Activated T-cell treated with anti-CD3 and anti-CD28 coated beads for 1 hour (primary cell): ENCODE data around the gene PTBP1.
"Not testable (repeated sequence)": the region's sequence is repeated elsewhere in the genome, so short reads cannot be mapped to it uniquely, and the experiment has no call there.

Source experiments
- DNase-seq: peaks from one replicate; pipeline ENCODE4 v3.0.0-alpha.2; 2020; ENCODE audit warnings: low read depth

Gene PTBP1

DNA sequence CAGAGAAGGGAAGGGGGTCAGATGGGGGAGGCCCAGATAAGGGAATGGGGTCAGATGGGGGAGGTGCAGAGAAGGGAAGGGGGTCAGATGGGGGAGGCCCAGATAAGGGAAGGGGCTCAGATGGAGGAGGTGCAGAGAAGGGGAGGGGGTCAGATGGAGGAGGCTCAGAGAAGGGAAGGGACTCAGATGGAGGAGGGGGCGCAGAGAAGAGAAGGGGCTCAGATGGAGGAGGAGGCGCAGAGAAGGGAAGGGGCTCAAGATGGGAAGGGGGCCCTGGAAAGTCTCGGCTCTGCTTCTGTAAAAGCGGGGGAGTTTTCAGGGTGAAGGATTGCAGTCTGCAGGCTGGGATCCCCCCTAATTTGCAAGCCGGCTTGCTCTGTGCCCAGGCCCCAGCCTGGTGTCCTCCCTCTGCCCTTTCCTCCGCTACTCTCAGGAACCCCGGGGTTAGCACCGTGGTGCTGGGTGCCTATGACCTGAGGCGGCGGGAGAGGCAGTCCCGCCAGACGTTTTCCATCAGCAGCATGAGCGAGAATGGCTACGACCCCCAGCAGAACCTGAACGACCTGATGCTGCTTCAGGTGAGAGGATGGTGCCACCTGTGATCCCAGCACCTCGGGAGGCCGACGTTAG, 32.0 kb downstream of the PTBP1 start:
- no peak for DNase-seq

GRCh38 chr19:831407-832369, 34.4 kb downstream of the PTBP1 start:
- no peak for DNase-seq

- no peak for DNase-seq
Measured at GRCh38 chr19:834216-834615, 37.0 kb downstream of the PTBP1 start.

DNA sequence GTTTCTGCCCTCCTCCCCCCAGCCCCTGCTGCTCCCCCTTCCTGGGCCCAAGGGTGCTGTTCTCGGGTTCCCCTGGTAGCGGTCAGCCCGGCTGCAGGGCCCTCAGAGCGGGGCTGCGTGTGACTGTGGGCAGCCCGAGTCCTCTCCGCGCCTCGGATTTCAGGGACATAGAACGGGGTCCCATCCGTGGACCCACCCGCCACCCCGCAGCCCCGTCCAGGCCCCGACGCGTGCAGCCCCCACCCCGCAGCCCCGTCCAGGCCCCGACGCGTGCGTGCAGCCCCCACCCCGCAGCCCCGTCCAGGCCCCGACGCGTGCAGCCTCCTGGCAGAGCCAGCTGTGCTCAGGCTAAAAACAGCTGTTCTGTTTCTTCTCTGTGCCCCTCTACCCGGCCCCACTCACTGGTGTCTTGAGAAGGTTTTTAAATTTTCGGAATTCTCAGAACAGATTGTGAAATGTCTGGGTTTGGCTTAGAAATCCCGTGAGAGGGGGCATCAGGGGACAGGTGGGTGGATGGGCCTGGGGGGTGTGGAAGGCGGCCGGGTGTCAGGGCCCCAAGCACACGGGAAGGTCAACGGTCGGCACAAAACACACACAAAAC, 38.1 kb downstream of the PTBP1 start:
- DNase-seq, result no peak

GRCh38 chr19:840519-841206, 43.4 kb downstream of the PTBP1 start, which contains the start of gene PRTN3:
PRTN3 (plus strand) TSS chr19:840999; CDS start chr19:841009, 10 bp downstream.
- DNase-seq, result no peak

DNA sequence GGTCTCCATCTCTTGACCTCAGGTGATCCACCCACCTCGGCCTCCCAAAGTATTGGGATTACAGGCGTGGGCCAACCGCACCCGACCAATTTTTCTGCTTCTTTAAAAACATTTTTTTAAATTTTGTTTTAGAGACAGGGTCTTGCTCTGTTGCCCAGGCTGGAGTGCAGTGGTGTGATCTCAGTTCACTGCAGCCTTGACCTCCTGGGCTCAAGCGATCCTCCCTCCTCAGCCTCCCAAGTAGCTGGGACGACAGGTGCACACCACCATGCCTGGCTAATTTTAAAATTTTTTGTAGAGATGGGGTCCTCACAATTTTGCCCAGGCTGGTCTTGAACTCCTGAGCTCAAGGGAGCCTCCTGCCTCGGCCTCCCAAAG, 45.5 kb downstream of the PTBP1 start:
- DNase-seq, result not testable (repeated sequence)

DNA sequence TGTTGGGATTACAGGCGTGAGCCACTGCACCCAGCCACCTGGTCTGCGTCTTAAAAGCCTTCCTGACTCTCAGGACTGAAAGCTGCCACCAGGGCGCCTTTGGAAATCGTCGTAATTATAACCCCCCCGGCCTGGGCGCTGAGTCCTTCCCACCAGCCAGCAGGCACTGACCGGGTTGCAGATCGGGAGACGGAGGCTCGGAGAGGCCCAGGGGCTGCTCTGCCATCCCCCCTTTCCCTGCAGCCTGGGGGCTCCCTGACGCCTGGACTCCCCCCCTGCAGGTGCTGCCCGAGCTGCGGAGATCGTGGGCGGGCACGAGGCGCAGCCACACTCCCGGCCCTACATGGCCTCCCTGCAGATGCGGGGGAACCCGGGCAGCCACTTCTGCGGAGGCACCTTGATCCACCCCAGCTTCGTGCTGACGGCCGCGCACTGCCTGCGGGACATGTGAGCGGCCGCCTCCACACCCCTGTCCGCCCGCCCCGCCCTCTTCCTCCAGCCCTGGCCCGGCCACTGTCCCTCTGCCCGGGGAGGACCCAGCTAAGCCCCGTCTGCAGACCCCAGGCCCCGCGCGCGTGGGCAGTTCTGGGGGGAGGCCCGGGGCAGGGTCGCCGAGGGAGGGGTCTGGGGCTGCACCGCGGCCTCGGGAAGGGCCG, 46.1 kb downstream of the PTBP1 start:
- DNase-seq, result no peak

DNA sequence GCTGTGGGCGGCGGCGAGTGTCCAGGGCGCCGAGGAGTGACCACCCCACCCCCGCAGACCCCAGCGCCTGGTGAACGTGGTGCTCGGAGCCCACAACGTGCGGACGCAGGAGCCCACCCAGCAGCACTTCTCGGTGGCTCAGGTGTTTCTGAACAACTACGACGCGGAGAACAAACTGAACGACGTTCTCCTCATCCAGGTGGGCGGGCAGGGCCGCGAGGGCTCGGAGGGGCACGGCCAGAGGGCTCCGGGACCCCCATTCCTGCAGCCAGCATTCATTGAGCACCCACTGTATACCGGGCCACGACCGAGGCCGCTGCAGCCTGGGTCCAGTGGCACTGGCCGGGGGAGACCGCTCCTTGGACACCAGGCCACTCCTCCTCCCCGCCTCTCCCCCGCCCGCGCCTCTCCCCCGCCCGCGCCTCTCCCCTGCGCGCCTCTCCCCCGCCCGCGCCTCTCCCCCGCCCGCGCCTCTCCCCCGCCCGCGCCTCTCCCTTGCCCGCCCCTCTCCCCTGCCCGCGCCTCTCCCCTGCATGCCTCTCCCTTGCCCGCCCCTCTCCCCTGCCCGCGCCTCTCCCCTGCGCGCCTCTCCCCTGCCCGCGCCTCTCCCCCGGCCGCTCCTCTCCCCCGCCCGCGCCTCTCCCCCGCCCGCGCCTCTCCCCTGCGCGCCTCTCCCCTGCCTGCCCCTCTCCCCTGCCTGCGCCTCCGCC, 46.7 kb downstream of the PTBP1 start:
- DNase-seq, result no peak

DNA sequence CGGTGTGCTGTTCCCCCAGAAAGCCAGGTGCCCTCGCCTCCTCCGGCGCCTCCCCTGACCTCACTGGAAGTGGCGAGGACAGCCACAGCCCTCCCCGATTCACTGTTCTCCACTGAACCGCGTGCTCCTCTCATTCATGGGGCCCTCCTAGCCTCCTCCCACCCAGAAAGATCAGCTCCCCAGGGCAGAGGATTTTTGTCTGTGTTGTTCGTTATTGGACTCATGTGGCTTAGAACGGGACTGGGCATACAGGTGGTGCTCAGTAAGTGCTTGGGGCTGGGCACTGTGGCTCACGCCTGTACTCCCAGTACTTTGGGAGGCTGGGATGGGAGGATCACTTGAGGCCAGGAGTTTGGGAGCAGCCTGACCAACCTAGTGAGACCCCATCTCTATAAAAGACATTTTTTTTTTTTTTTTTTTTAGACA, 47.3 kb downstream of the PTBP1 start:
- DNase-seq, result no peak

- DNase-seq, result no peak
Measured at GRCh38 chr19:845707-846521, 48.7 kb downstream of the PTBP1 start.

DNA sequence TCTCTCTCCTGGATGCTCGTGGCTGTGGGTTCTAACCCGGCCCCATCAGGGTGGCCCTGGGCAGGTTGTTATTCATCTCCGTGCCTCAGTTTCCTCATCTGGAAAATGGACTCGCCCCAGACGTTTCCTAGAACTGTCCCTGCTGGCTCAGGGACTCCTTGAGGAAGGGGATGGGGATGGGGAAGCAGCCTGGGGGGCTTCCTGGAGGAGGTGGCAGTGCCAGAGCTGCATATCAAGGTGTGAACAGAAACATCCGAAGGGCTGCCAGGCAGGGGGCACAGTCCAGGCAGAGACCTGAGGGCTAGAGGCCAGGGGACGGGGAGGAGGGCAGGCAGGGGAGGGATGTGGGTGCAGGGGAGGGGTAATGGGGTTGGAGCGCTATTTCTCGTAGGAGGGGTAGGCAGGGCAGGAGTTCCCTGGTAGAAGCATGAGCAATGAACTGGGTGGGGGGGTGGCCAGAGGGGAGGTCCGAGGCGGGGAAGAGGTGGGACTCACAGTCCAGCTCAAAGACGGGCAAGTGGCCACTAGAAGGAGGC, 51.2 kb downstream of the PTBP1 start:
- no peak for DNase-seq

DNA sequence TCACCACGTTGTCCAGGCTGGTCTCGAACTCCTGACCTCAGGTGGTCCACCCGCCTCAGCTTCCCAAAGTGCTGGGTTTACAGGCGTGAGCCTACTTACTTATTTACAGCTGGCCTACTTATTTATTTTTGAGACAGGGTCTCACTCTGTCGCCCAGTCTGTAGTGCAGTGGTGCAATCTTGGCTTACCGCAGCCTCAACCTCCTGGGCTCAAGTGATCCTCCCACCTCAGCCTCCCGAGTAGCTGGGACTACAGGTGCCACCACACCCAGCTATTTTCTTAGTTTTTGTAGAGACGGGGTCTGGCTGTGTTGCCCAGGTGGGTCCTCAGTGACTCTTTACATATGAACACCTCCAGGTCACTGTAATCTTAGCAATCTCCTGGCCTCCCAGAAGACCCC, 51.9 kb downstream of the PTBP1 start:
- not testable (repeated sequence) for DNase-seq

GRCh38 chr19:850221-850978, 53.1 kb downstream of the PTBP1 start:
- no peak for DNase-seq

DNA sequence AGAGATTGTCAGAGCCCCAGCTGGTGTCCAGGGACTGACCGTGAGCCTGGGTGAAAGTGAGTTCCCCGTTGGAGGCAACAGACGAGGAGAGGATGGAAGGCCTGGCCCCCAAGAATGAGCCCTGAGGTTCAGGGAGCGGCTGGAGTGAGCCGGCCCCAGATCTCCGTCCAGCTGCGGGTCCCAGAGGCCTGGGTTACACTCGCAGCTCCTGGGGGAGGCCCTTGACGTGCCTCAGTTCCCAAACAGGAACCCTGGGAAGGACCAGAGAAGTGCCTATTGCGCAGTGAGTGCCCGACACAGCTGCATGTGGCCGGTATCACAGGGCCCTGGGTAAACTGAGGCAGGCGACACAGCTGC, 53.7 kb downstream of the PTBP1 start:
- DNase-seq, result no peak

DNA sequence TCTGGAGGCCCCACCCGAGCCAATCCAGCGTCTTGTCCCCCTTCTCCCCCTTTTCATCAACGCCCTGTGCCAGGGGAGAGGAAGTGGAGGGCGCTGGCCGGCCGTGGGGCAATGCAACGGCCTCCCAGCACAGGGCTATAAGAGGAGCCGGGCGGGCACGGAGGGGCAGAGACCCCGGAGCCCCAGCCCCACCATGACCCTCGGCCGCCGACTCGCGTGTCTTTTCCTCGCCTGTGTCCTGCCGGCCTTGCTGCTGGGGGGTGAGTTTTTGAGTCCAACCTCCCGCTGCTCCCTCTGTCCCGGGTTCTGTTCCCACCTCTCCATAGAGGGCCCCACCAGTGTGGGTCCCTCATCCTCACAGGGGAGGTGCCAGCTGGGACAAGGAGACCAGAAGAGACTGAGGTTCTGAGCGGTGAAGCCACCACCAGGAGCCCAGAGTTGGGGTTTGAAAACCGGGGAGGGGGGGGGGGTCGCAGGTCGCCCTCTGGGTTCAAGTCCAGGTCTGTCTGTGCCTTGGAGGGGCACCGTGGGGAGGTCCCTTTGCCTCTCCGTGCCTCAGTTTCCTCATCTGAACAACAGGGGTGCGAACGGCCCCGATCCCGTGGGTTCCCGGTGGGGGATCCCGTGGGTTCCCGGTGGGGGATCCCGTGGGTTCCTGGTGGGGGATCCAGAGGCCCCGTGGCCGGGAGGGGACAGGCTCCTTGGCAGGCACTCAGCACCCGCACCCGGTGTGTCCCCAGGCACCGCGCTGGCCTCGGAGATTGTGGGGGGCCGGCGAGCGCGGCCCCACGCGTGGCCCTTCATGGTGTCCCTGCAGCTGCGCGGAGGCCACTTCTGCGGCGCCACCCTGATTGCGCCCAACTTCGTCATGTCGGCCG, 55.1 kb downstream of the PTBP1 start, which contains the start of gene ELANE:
Gene ELANE, plus strand, starts transcription at position 168 of the 878 bp plus-strand sequence. Its CDS starts 26 bp downstream, at position 194.
- DNase-seq, result no peak

DNA sequence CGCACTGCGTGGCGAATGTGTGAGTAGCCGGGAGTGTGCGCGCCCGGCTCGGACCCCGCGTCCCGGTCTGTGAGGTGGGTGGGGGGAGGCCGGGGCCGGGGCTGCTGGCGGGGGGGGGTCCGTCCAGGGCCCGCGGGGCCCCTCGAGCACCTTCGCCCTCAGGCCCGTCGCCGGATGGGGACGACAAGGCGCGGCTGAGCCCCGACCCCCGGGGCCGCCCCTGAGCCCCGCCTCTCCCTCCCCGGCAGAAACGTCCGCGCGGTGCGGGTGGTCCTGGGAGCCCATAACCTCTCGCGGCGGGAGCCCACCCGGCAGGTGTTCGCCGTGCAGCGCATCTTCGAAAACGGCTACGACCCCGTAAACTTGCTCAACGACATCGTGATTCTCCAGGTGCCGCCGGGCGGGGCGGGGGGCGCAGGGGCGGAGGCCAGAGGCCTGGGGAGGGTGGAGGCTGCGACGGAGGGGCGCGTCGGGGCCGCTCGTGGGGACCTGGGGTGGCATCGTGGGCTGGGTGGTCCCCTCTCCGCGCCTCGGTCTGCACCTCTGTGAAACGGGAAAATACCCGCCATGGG, 55.8 kb downstream of the PTBP1 start:
- no peak for DNase-seq

DNA sequence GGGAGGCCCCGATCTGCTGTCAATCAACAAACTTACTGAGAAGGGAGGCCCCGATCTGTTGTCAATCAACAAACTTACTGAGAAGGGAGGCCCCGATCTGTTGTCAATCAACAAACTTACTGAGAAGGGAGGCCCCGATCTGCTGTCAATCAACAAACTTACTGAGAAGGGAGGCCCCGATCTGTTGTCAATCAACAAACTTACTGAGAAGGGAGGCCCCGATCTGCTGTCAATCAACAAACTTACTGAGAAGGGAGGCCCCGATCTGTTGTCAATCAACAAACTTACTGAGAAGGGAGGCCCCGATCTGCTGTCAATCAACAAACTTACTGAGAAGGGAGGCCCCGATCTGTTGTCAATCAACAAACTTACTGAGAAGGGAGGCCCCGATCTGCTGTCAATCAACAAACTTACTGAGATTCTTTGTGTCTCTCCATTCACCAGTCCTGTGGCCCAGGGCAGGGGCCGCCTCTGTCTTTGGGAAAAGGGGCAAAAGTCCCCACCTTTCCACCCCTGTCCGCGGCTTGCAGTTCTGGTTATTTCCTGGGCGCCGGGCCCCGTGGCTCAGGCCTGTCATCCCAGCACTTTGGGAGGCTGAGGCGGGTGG, 56.5 kb downstream of the PTBP1 start:
- not testable (repeated sequence) for DNase-seq
